HG02571 (cell line): ENCODE results near the gene MYO1G.
"Not testable (repeated sequence)": the region's sequence is repeated elsewhere in the genome, so short reads cannot be mapped to it uniquely, and the experiment has no call there.

Source experiments
- ATAC-seq: cut with Tn5 transposase; IDR thresholded peaks from one replicate; pipeline ENCODE4 v1.9.1; 2021; ENCODE audit warnings: mild to moderate bottlenecking, moderate library complexity; ENCODE audit not compliant: unreplicated experiment

Gene MYO1G

DNA sequence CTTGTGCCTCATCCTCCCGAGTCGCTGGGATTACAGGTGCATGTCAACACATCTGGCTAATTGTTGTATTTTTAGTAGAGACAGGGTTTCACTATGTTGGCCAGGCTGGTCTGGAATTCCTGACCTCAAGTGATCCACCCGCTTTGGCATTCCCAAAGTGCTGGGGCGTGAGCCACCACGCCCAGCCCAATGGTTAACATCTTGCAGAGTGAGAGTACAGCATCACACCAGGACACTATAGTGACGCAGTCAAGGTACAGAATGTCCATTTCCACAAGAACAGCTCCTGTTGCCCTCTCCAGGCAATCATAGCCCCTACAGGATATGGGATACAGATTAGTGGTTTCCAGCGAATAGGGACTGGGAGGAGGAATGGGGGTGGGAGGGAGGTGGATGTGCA, 34.0 kb downstream of the MYO1G start:
- ATAC-seq, result no peak

- ATAC-seq, result no peak
These were observed 35.2 kb downstream of the MYO1G start for GRCh38 chr7:44943631-44944030.

DNA sequence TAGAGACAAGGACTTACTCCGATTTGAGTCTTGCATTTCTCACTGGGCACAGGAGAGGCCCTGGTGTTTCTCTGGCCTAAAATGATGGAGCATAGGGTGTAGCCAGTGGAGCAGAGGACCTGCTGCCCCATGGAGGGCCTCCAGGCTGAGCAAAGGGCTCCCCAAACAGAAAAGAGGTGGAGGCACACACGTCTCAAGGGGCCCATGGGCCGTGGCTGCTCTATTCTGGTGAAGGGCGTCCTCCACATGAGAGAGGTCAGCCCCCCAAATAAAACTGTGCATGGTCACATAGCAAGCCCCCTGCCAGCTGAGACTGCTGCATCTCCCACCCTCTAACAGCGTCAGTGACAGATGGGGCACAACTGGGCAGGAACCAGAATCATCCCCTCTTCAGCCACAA, 41.4 kb downstream of the MYO1G start:
- ATAC-seq, result no peak

DNA sequence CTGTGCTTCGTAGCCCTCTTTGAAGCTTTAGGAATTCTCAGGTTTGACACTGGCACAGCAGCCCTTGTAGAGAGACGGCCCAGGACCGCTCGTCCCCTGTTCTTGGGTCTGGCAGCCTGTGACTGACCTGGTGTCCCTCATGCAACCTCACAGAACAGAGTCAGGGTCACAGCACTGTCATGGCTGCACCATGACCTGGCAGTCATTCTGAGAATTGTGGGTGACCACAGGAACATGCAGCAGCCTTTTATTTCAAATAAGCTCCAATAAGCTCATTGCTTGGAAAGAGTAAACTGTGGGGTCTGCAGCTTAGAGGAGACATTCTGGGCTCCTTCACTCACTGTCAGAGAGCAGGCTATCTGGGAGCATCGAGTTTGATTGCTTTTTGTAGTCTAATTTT, 42.5 kb downstream of the MYO1G start:
- no peak for ATAC-seq

DNA sequence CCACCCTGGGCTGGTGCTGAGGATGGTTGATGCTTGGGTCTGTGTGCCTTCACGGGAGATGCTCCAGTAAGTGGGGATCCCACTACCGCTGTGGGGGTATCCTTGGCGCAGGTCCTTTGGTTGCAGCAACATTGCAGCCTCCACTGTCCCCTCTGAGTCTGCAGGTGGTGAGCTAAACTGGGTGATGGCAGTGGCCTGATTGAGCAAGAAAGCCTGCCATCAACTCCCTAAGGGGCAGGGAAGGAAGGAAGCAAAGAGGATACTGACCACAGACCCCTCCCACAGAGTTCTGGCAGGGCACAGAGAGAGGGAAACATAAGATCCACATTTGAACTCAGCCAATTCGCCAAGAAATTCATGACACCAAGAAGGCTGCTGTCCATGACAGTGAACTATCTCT, 43.2 kb downstream of the MYO1G start:
- no peak for ATAC-seq

GRCh38 chr7:44935016-44935415, 43.8 kb downstream of the MYO1G start:
- no peak for ATAC-seq

DNA sequence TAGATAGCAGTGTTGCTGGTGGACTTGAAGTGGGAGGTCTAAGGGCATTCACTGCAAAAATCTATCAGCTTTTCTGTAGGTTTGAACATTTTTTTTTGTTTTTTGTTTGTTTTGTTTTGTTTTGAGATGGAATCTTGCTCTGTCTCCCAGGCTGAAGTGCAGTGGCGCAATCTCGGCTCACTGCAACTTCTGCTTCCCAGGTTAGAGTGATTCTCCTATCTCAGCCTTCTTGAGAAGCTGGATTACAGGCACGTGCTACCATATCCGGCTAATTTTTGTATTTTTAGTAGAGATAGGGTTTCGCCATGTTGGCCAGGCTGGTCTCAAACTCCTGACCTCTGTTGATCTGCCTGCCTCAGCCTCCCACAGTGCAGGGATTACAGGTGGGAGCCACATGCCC, 44.3 kb downstream of the MYO1G start:
- ATAC-seq, result not testable (repeated sequence)

GRCh38 chr7:44930921-44931320, 47.9 kb downstream of the MYO1G start:
- ATAC-seq, result no peak

DNA sequence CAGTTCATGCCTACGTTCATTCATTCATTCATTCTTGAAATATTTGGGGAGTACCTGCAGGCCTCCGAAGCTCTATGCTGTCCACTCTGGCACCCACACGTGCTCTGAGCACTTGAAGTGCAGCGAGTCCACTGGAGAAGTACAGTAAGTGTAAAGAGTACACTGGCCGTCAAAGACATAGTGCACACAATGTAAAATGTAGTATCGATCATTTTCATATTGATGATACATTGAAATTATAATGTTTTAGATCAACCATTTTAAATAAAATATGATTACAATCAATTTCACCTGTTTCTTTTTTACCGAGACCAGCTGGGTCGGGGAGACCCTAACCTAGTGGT, 56.5 kb downstream of the MYO1G start:
- ATAC-seq, result no peak

DNA sequence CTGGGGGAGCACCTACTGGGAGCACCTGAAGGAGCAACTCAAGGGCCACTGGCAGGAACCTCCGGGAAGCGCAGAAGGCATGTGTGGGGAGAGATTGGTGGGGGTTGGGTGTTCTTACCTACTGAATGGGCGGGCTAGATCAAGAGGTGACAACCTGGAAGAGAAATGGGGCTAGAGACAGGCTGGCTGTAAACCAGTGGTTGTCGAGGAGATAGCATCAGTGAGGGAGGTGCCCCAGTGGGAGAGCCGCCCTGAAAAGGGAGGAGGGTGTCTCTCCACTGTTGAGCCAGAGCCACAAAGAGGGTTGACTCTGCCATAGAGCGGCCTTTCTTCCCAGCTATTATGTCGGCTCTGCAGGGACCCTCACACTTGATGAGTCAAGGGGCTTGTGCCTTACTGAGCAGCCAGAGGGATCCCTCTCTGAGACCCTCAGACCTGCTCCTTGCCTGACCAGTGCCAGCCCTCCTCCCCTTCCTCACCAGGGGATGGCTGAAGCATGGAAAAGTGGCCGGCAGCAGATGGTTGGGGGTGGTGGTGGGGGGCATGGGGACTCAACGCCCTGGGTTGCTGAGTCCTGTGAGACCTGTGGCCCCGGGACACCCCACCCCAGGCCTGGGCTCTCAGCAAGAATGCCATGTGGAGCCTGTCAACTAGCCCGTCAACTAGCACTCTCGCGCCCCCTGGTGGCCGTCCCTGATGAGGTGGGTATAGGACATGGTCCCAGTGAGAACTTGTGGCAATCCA, 57.0 kb downstream of the MYO1G start:
- ATAC-seq, result no peak

GRCh38 chr7:44920119-44920518, 58.7 kb downstream of the MYO1G start:
- ATAC-seq, result no peak

GRCh38 chr7:44918029-44918428, 60.8 kb downstream of the MYO1G start:
- no peak for ATAC-seq

- no peak for ATAC-seq
These were observed 61.4 kb downstream of the MYO1G start for GRCh38 chr7:44917465-44917864.

- ATAC-seq, result no peak
These were observed 63.7 kb downstream of the MYO1G start for GRCh38 chr7:44914992-44915607.

GRCh38 chr7:44912775-44913347, 66.0 kb downstream of the MYO1G start:
- no peak for ATAC-seq
